HepG2 (cell line): Measurements from ENCODE around the gene DAAM2. TPM values are rescaled to one million over a fixed set of nuclear protein-coding genes. Genes with fewer than 3 reads are reported as not detected.

Source experiments
- ATAC-seq: fragments of 200-7000 bp; cut with Tn5 transposase; 3 replicates; pipeline ENCODE4 v1.9.1; 2020; ENCODE audit warnings: mild to moderate bottlenecking, moderate library complexity
- BruUV-seq: library from RNA; stranded (reverse); fragments of 400-500 nt; replicated peaks from 2 replicates; lab custom pipeline; 2021; lab: Mats Ljungman, UMichigan
- CTCF ChIA-PET: fragments of 300-600 bp; formaldehyde crosslinking; extraction: SDS; loops from one replicate; lab custom pipeline; 2021; ENCODE audit warnings: low total read pairs, inconsistent platforms, low intra/inter-chr PET ratio; lab: Yijun Ruan, JAX
- POLR2A ChIA-PET: fragments of 350-600 bp; sonication (Branson Sonifier 250); formaldehyde crosslinking; loops from one replicate; lab custom pipeline; 2020; ENCODE audit warnings: antibody characterized with exemption, inconsistent platforms; lab: Yijun Ruan, JAX
- DNase-seq: peaks from one replicate; pipeline ENCODE4 v3.0.0-alpha.2; 2015; ENCODE audit warnings: low spot score
- FAIRE-seq: peaks from 3 replicates; lab custom pipeline; 2011; peaks lifted over from hg19 to GRCh38; lab: Jason Lieb, UNC
- H2AFZ ChIP-seq: one replicate; pipeline ENCODE4 v1.6.1; 2011; ENCODE audit warnings: low read length, inconsistent platforms
- H3K27ac ChIP-seq: fragments of 300-600 bp; 3 replicates; pipeline ENCODE4 v1.8.0; 2011; ENCODE audit warnings: mixed run types, mild to moderate bottlenecking, mixed read lengths, low read length, inconsistent platforms; ENCODE audit not compliant: insufficient read depth; ENCODE audit errors: extremely low read length
- H3K27me3 ChIP-seq, 2 experiments: fragments of 200-600 bp in 1 of 2; 2 replicates in 1 of 2; 3 replicates in 1 of 2; pipeline versions ENCODE4 v1.6.0 to v1.8.0; 2011; ENCODE audit warnings: low read length in 2 of 2, mild to moderate bottlenecking in 2 of 2, moderate library complexity in 2 of 2, inconsistent platforms in 1 of 2; ENCODE audit not compliant: insufficient read depth in 2 of 2, control insufficient read depth in 1 of 2
- H3K36me3 ChIP-seq, 2 experiments: fragments of 200-600 bp in 1 of 2; replicated peaks in 1 of 2; 2 replicates in 1 of 2; 3 replicates in 1 of 2; pipeline versions ENCODE4 v1.5.1 to v1.8.0; 2011; ENCODE audit warnings: low read length in 2 of 2, inconsistent platforms in 1 of 2; ENCODE audit not compliant: insufficient read depth in 2 of 2, control insufficient read depth in 1 of 2
- H3K4me1 ChIP-seq: 2 replicates; pipeline ENCODE4 v1.5.1; 2012; ENCODE audit warnings: low read length, inconsistent platforms; ENCODE audit not compliant: insufficient read depth
- H3K4me2 ChIP-seq: 2 replicates; pipeline ENCODE4 v1.6.0; 2011; ENCODE audit warnings: low read depth, low read length, inconsistent platforms
- H3K4me3 ChIP-seq, 3 experiments: fragments of 200-600 bp in 1 of 3; sonication (generic), shearing (Covaris generic) in 1 of 3; replicated peaks in 1 of 3; 2 replicates each; pipeline ENCODE4 v1.5.1; 2011 to 2016; ENCODE audit warnings: low read length in 3 of 3, inconsistent platforms in 2 of 3, low read depth in 2 of 3, mild to moderate bottlenecking in 2 of 3, control low read depth in 1 of 3, mixed read lengths in 1 of 3; ENCODE audit not compliant: insufficient read depth in 1 of 3
- H3K79me2 ChIP-seq: one replicate; pipeline ENCODE4 v1.6.1; 2011; ENCODE audit warnings: low read length, inconsistent platforms; ENCODE audit not compliant: insufficient read depth
- H3K9ac ChIP-seq: 2 replicates; pipeline ENCODE4 v1.6.0; 2011; ENCODE audit warnings: mild to moderate bottlenecking, low read depth, low read length, inconsistent platforms; ENCODE audit not compliant: insufficient read depth
- H3K9me3 ChIP-seq: 2 replicates; pipeline ENCODE4 v1.5.1; 2012; ENCODE audit warnings: mild to moderate bottlenecking, low read length
- H4K20me1 ChIP-seq: 2 replicates; pipeline ENCODE4 v1.6.0; 2011; ENCODE audit warnings: inconsistent platforms, mild to moderate bottlenecking, low read length, moderate library complexity; ENCODE audit not compliant: insufficient read depth
- CCDC6 ChIP-seq: sonication (generic); formaldehyde crosslinking; IDR thresholded peaks from 2 replicates; pipeline ENCODE4 v1.8.1; 2022; ENCODE audit warnings: mild to moderate bottlenecking, missing genetic modification reagents, moderate library complexity
- ERF ChIP-seq: IDR thresholded peaks from 2 replicates; pipeline ENCODE4 v1.6.1; 2018; ENCODE audit warnings: missing biosample characterization, missing genetic modification reagents
- RBAK ChIP-seq: sonication (generic); formaldehyde crosslinking; IDR thresholded peaks from 2 replicates; pipeline ENCODE4 v1.5.1; 2020; ENCODE audit warnings: mild to moderate bottlenecking, missing genetic modification reagents
- ZNF101 ChIP-seq: sonication (generic); formaldehyde crosslinking; IDR thresholded peaks from 2 replicates; pipeline ENCODE4 v1.4.0; 2020; ENCODE audit warnings: mild to moderate bottlenecking, low read depth, missing genetic modification reagents, borderline replicate concordance
- ZNF207 ChIP-seq: fragments of 450-650 bp; IDR thresholded peaks from 2 replicates; pipeline ENCODE4 v1.6.1; 2016; ENCODE audit warnings: antibody characterized with exemption, borderline replicate concordance
- ZNF652 ChIP-seq: IDR thresholded peaks from 2 replicates; pipeline ENCODE4 v1.6.1; 2016; ENCODE audit warnings: low read depth, borderline replicate concordance
- WGBS: methylation state at CpG from one replicate; pipeline ENCODE4 v1.1.6; 2017; ENCODE audit warnings: low lambda C conversion rate; 5-methylcytosine and 5-hydroxymethylcytosine counted together
- in situ Hi-C: cut with HindIII; loops from 2 replicates; pipeline ENCODE4 v1.10.0; 2017; ENCODE audit warnings: low pct_unique_long_range_greater_than_20kb; ENCODE audit not compliant: extremely low pct_ligation_motif_present
- intact Hi-C: fragments of 100-400 bp; cut with micrococcal nuclease; formaldehyde crosslinking; loops from one replicate; pipeline ENCODE4 v1.10.0; 2022; ENCODE audit not compliant: unreplicated experiment
- polyA plus RNA-seq, 8 experiments: library from polyadenylated mRNA; depleted of rRNA in 3 of 8; stranded (reverse) in 7 of 8; unstranded in 1 of 8; fragments of >200 nt; fragmentation: Illumina TruSeq in 4 of 8; extraction: Trizol in 4 of 8; gene quantifications; 2 replicates each; pipeline versions ENCODE4 v1.2.1 to v1.2.3, GENCODE V29; 2011 to 2016; ENCODE audit warnings: low read depth in 4 of 8, missing spikeins in 1 of 8, mixed read lengths in 1 of 8; ENCODE audit not compliant: insufficient read depth in 1 of 8
- total RNA-seq, 5 experiments: library from RNA; depleted of rRNA; stranded (reverse); fragments of >200 nt; fragmentation: Illumina TruSeq; extraction: Trizol; gene quantifications; 2 replicates each; pipeline ENCODE4 v1.2.3, GENCODE V29; 2016; ENCODE audit warnings: low read depth in 1 of 5
- TF ChIP-seq, protein P1 (sequence below): sonication (generic); formaldehyde crosslinking; IDR thresholded peaks from 2 replicates; pipeline ENCODE4 v1.9.0; 2021; ENCODE audit warnings: missing genetic modification reagents, mild to moderate bottlenecking, borderline replicate concordance
- TF ChIP-seq, protein P2 (sequence below): sonication (generic); formaldehyde crosslinking; IDR thresholded peaks from 2 replicates; pipeline ENCODE4 v1.4.0; 2020; ENCODE audit warnings: missing genetic modification reagents
- TF ChIP-seq, protein P3 (sequence below): sonication (generic); formaldehyde crosslinking; IDR thresholded peaks from 2 replicates; pipeline ENCODE4 v1.5.0; 2020; ENCODE audit warnings: mild to moderate bottlenecking, missing genetic modification reagents, borderline replicate concordance

Gene DAAM2
- total and polyA plus RNA-seq, 2 of the 13 experiments (the other 11 are each of a cell fraction or from before 2014, with no cell fraction given): 0.01 TPM; not detected in 1

DNA sequence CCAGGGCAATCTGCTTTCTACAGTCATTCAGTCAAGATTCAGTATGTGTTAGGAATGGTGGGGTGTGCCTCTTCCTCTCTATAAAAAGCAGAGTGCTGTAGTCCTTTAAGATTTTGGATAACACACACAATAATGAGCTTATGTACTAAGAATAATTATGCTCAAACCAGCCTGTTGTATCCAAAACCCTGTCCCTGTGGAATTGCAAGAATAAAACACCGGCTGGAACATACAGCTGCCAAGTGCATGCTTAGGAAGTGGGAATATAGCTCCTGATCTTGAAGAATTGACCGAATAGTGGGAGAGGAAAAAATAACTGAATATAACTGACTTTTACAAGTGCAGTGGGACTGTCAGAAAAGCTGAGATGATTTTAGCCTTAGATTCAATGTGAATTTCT is 143.1 kb downstream of the DAAM2 start:
- no peak overlapping the region for H3K4me2 ChIP-seq
- no peaks in the 10 kb centered on the region for H3K36me3 ChIP-seq
- 0 out of 5 replicates have a peak, but pooled peaks cover 0 to 3% of the 10 kb centered on the region in 2 experiments for H3K27me3 ChIP-seq
- no peak overlapping the region for H3K9ac ChIP-seq
- intact Hi-C loops: no loop called here
- no peaks in the 10 kb centered on the region for H3K9me3 ChIP-seq
- H2AFZ ChIP-seq: no peak overlapping the region
- no peak overlapping the region for H3K4me3 ChIP-seq
- no peak for DNase-seq
- TF ChIP-seq ZNF101 (CRISPR knock-in tag): no peak
- TF ChIP-seq, protein P1, sequence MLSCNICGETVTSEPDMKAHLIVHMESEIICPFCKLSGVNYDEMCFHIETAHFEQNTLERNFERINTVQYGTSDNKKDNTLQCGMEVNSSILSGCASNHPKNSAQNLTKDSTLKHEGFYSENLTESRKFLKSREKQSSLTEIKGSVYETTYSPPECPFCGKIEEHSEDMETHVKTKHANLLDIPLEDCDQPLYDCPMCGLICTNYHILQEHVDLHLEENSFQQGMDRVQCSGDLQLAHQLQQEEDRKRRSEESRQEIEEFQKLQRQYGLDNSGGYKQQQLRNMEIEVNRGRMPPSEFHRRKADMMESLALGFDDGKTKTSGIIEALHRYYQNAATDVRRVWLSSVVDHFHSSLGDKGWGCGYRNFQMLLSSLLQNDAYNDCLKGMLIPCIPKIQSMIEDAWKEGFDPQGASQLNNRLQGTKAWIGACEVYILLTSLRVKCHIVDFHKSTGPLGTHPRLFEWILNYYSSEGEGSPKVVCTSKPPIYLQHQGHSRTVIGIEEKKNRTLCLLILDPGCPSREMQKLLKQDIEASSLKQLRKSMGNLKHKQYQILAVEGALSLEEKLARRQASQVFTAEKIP: no peak
- no peak for TF ChIP-seq RBAK
- TF ChIP-seq, protein P2, sequence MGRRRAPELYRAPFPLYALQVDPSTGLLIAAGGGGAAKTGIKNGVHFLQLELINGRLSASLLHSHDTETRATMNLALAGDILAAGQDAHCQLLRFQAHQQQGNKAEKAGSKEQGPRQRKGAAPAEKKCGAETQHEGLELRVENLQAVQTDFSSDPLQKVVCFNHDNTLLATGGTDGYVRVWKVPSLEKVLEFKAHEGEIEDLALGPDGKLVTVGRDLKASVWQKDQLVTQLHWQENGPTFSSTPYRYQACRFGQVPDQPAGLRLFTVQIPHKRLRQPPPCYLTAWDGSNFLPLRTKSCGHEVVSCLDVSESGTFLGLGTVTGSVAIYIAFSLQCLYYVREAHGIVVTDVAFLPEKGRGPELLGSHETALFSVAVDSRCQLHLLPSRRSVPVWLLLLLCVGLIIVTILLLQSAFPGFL (CRISPR knock-in tag): no peak
- TF ChIP-seq CCDC6 (CRISPR knock-in tag): no peak
- TF ChIP-seq ZNF207: no peak
- TF ChIP-seq, protein P3, sequence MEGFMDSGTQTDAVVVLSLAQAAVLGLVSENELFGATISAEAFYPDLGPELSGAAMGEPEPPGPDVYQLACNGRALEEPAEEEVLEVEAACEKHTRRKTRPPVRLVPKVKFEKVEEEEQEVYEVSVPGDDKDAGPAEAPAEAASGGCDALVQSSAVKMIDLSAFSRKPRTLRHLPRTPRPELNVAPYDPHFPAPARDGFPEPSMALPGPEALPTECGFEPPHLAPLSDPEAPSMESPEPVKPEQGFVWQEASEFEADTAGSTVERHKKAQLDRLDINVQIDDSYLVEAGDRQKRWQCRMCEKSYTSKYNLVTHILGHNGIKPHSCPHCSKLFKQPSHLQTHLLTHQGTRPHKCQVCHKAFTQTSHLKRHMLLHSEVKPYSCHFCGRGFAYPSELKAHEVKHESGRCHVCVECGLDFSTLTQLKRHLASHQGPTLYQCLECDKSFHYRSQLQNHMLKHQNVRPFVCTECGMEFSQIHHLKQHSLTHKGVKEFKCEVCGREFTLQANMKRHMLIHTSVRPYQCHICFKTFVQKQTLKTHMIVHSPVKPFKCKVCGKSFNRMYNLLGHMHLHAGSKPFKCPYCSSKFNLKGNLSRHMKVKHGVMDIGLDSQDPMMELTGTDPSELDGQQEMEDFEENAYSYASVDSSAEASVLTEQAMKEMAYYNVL (CRISPR knock-in tag): no peak
- TF ChIP-seq ERF (CRISPR knock-in tag): no peak
- no peak for TF ChIP-seq ZNF652 (CRISPR knock-in tag)
- no peak for FAIRE-seq
- in situ Hi-C loops: no loop called here
- no peaks in the 10 kb centered on the region for H4K20me1 ChIP-seq
- 75% methylated on average over 2 of the region's 2 CpGs for WGBS
- no peak overlapping the region for H3K27ac ChIP-seq
- CTCF ChIA-PET: no interaction called here
- no peaks in the 10 kb centered on the region for H3K79me2 ChIP-seq
- BruUV-seq: no TSS peak
- H3K4me1 ChIP-seq: peaks cover 40% of the 10 kb centered on the region
- ATAC-seq: no peak
- POLR2A ChIA-PET: no interaction called here
